Immature natural killer cell (primary cell): ENCODE data around the gene TBC1D5. TPM values are rescaled to one million over a fixed set of nuclear protein-coding genes. Genes with fewer than 3 reads are reported as not detected.
A peak's percentile ranks its signal among the peaks of the same experiment; 100 is the strongest.

Experiments used
- DNase-seq, 3 donors: peaks; one replicate each; pipeline ENCODE4 v3.0.0; 2022; ENCODE audit warnings: mixed read lengths in 1 of 3
- H3K27ac Mint-ChIP-seq, 6 donors: one replicate each; pipeline ENCODE4 v1.8.0; 2020; ENCODE audit warnings: mixed read lengths in 6 of 6, mild to moderate bottlenecking in 5 of 6, inconsistent platforms in 4 of 6, moderate library complexity in 3 of 6
- H3K27me3 Mint-ChIP-seq, 3 donors: one replicate each; pipeline ENCODE4 v1.8.0; 2020 to 2021; ENCODE audit warnings: low read depth in 3 of 3, mild to moderate bottlenecking in 3 of 3, mixed read lengths in 3 of 3, moderate library complexity in 3 of 3, inconsistent platforms in 1 of 3
- H3K36me3 Mint-ChIP-seq, 3 donors: one replicate each; pipeline ENCODE4 v1.8.0; 2020; ENCODE audit warnings: mixed read lengths in 3 of 3, inconsistent platforms in 2 of 3, mild to moderate bottlenecking in 2 of 3
- H3K4me1 Mint-ChIP-seq, 2 donors: one replicate each; pipeline ENCODE4 v1.8.0; 2020; ENCODE audit warnings: inconsistent platforms in 2 of 2, mild to moderate bottlenecking in 2 of 2, mixed read lengths in 2 of 2, moderate library complexity in 1 of 2
- H3K4me3 Mint-ChIP-seq, 5 donors: one replicate each; pipeline ENCODE4 v1.8.0; 2020; ENCODE audit warnings: mild to moderate bottlenecking in 5 of 5, mixed read lengths in 5 of 5, inconsistent platforms in 3 of 5, moderate library complexity in 3 of 5
- H3K9me3 Mint-ChIP-seq, 6 donors: one replicate each; pipeline ENCODE4 v1.8.0; 2020; ENCODE audit warnings: mild to moderate bottlenecking in 6 of 6, mixed read lengths in 6 of 6, inconsistent platforms in 4 of 6, moderate library complexity in 3 of 6
- polyA plus RNA-seq, 3 donors: library from polyadenylated mRNA; unstranded; fragments of 300-500 nt; fragmentation: Illumina TruSeq; gene quantifications; one replicate each; pipeline ENCODE4 v1.2.3, GENCODE V29; 2021

Gene TBC1D5
- polyA plus RNA-seq, 3 donors from 2014 or later: 20.5 to 49.2 (median 25.8) TPM

DNA sequence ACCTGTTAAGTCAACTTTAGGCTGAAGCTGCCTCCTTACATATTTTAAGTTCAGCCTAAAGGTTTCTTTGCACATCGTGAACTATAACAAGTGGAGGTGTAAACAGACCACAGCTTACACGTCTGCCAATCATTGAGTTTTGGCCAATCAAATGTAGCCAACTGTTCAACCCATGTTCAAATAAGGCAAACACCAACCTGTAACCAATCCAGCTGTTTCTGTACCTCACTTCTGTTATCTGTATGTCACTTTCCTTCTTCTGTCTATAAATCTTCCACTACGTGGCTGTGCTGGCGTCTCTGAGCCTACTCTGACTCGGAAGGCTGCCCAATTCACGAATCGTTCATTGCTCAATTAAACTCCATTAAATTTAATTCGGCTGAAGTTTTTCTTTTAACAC, 356.0 kb downstream of the TBC1D5 start:
- Mint-ChIP-seq H3K4me3 (no peak overlapping the region), H3K4me1 (no peaks in the 10 kb centered on the region), H3K36me3 (peaks cover 17 to 28% (median 21%) of the 10 kb centered on the region in 3 donors), H3K9me3 (no peaks in the 10 kb centered on the region), H3K27me3 (peaks cover 0 to 1% (median 0%) of the 10 kb centered on the region in 3 donors), H3K27ac (no peak overlapping the region)
- DNase-seq: no peak

DNA sequence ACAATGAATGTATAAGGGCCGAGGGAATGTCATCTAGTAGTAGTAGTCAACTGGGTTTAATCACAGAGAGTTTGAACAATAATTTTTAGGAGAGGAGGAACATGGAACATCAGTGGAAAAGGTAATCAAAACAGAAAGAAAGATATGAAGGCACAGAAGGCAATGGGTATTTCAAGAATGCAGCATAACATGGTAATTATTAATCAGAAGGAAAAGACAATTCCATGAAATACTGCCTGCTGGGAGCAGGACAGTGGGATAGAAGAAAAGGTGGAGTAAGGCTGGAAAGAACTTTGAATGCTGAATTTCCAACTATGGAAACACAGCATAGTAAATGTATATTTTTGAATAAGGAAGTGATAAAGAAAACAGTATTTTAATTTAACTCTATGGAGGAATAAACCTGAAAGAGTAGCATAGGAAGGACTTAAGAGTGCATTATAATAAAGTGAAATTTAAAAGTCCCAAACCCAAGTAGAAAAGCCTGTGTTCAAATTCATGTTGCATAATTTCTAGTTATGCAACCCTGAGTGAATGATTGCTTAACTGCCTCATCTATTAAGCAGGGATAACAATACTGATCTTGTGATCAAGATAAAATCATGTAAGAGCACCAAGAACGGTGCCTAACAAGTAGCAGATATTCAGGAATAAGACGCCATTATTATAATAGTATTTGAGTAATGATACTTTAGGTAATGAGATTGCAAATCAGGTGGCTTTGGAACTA, 357.7 kb downstream of the TBC1D5 start:
- Mint-ChIP-seq H3K9me3 (no peaks in the 10 kb centered on the region), H3K4me1 (no peaks in the 10 kb centered on the region), H3K27me3 (peaks cover 0 to 1% (median 1%) of the 10 kb centered on the region in 3 donors), H3K27ac (peak overlapping the region in 1 of 6 donors; percentile 7), H3K36me3 (peaks cover 9 to 21% (median 15%) of the 10 kb centered on the region in 3 donors), H3K4me3 (no peak overlapping the region)
- no peak for DNase-seq

- peaks cover 4 to 29% (median 10%) of the 10 kb centered on the region in 3 donors for H3K36me3 Mint-ChIP-seq
- peaks cover 0 to 7% of the 10 kb centered on the region in 2 donors for H3K4me1 Mint-ChIP-seq
- DNase-seq: no peak
- no peaks in the 10 kb centered on the region for H3K9me3 Mint-ChIP-seq
- H3K27ac Mint-ChIP-seq: no peak overlapping the region
- no peak overlapping the region for H3K4me3 Mint-ChIP-seq
- no peaks in the 10 kb centered on the region for H3K27me3 Mint-ChIP-seq
Observed at GRCh38 chr3:17373304-17373703, 369.1 kb downstream of the TBC1D5 start.

GRCh38 chr3:17372362-17373210, 369.8 kb downstream of the TBC1D5 start:
- peaks cover 0 to 7% of the 10 kb centered on the region in 2 donors for H3K4me1 Mint-ChIP-seq
- H3K4me3 Mint-ChIP-seq: no peak overlapping the region
- no peaks in the 10 kb centered on the region for H3K27me3 Mint-ChIP-seq
- H3K36me3 Mint-ChIP-seq: peaks cover 4 to 29% (median 10%) of the 10 kb centered on the region in 3 donors
- no peak for DNase-seq
- no peak overlapping the region for H3K27ac Mint-ChIP-seq
- H3K9me3 Mint-ChIP-seq: no peaks in the 10 kb centered on the region

- Mint-ChIP-seq H3K27ac (no peak overlapping the region), H3K4me1 (peaks cover 0 to 7% of the 10 kb centered on the region in 2 donors), H3K36me3 (peaks cover 4 to 27% (median 10%) of the 10 kb centered on the region in 3 donors), H3K9me3 (no peaks in the 10 kb centered on the region), H3K27me3 (no peaks in the 10 kb centered on the region), H3K4me3 (no peak overlapping the region)
- no peak for DNase-seq
Observed at GRCh38 chr3:17369973-17370372, 372.5 kb downstream of the TBC1D5 start.

- no peaks in the 10 kb centered on the region for H3K27me3 Mint-ChIP-seq
- DNase-seq: no peak
- no peaks in the 10 kb centered on the region for H3K9me3 Mint-ChIP-seq
- peaks cover 10 to 20% (median 10%) of the 10 kb centered on the region in 3 donors for H3K36me3 Mint-ChIP-seq
- H3K27ac Mint-ChIP-seq: no peak overlapping the region
- peaks cover 0 to 7% of the 10 kb centered on the region in 2 donors for H3K4me1 Mint-ChIP-seq
- H3K4me3 Mint-ChIP-seq: no peak overlapping the region
Observed at GRCh38 chr3:17367171-17367570, 375.3 kb downstream of the TBC1D5 start.

DNA sequence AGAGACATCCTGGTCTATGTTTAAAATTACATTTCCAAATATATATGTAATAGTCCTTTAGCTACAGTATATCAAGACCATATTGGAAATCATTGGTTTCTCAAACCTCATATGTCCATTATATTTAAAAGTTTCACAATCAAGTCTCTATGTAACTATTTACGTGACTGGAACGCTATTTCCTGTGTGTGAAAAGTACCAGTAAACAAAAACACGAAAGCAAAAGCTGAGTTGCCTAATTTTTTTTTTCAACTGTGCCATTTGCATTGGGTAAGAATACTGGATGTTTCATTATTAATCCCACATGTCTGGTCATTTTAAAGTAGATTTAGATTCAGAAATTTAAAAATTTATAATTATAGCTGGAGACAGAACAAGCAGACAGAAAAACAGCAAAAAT, 381.4 kb downstream of the TBC1D5 start:
- Mint-ChIP-seq H3K9me3 (no peaks in the 10 kb centered on the region), H3K4me3 (no peak overlapping the region), H3K27me3 (peaks cover 0 to 2% (median 0%) of the 10 kb centered on the region in 3 donors), H3K4me1 (peaks cover 3 to 5% of the 10 kb centered on the region in 2 donors), H3K27ac (no peak overlapping the region), H3K36me3 (peaks cover 0 to 7% (median 0%) of the 10 kb centered on the region in 3 donors)
- no peak for DNase-seq

GRCh38 chr3:17359911-17360310, 382.5 kb downstream of the TBC1D5 start:
- no peak overlapping the region for H3K27ac Mint-ChIP-seq
- peaks cover 0 to 2% (median 0%) of the 10 kb centered on the region in 3 donors for H3K27me3 Mint-ChIP-seq
- no peak for DNase-seq
- no peak overlapping the region for H3K4me3 Mint-ChIP-seq
- H3K9me3 Mint-ChIP-seq: no peaks in the 10 kb centered on the region
- H3K4me1 Mint-ChIP-seq: peaks cover 5 to 16% of the 10 kb centered on the region in 2 donors
- peaks cover 0 to 7% (median 3%) of the 10 kb centered on the region in 3 donors for H3K36me3 Mint-ChIP-seq

DNA sequence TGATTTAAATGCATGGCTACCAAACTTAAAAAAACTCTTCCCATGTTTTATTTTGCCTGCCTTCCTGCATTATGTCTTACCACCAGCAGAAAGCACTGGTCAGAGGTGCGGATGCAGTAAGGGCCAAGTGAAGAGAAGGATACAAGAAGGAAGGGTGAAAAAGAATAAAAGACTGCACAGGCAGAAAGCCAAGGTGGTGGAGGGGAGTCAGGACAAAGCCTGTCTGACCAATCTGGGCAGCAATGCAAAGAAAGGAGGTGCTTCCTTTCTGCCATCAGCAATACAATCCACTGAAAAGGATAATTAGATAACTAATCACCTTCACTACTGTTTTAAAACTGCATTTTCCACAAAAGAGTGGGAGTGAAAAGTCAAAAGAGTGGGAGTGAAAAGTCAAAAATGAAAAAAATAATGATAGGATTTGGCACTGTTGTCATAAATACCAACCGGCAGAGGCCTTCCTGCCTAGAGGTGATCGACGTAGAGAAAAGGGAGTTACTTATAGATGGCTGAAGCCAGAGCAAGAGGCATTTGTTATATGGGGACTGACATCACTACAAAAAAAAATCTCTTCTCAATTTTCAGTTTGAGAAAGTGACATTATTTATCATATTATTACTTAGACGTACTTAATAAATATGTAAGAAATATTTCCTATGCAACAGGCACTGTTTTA, 385.3 kb downstream of the TBC1D5 start:
- Mint-ChIP-seq H3K9me3 (no peaks in the 10 kb centered on the region), H3K27ac (no peak overlapping the region), H3K36me3 (peaks cover 0 to 6% (median 3%) of the 10 kb centered on the region in 3 donors), H3K4me1 (peaks cover 5 to 17% of the 10 kb centered on the region in 2 donors), H3K27me3 (peaks cover 0 to 4% (median 0%) of the 10 kb centered on the region in 3 donors), H3K4me3 (no peak overlapping the region)
- DNase-seq: no peak

- H3K27ac Mint-ChIP-seq: no peak overlapping the region
- no peaks in the 10 kb centered on the region for H3K9me3 Mint-ChIP-seq
- H3K4me3 Mint-ChIP-seq: no peak overlapping the region
Observed at GRCh38 chr3:17356585-17356984, 385.8 kb downstream of the TBC1D5 start.

DNA sequence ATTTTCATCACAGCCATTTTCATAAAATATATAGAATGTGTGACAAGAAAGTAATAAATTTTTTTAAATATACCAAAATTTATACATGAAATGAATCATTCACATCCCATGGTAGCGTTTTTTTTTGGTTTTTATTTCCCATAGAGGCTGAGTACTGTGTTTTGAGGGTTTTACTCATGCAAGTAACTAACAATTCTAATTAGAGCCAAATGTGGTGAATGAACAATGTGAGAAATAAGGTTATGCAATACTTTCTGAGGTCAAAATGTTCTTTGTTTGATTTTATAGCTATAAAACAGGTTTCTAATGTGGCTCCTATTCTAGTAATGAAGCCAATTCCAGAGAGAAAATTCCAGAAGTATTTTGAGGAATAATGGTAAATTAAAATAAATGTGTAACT, 386.8 kb downstream of the TBC1D5 start:
- peaks cover 5 to 17% of the 10 kb centered on the region in 2 donors for H3K4me1 Mint-ChIP-seq
- H3K9me3 Mint-ChIP-seq: no peaks in the 10 kb centered on the region
- no peak overlapping the region for H3K4me3 Mint-ChIP-seq
- DNase-seq: no peak
- no peak overlapping the region for H3K27ac Mint-ChIP-seq
- peaks cover 0 to 11% (median 4%) of the 10 kb centered on the region in 3 donors for H3K36me3 Mint-ChIP-seq
- peaks cover 0 to 7% (median 0%) of the 10 kb centered on the region in 3 donors for H3K27me3 Mint-ChIP-seq

More at GRCh38 chr3:17356585-17356984, 385.8 kb downstream of the TBC1D5 start:
- peaks cover 0 to 7% (median 0%) of the 10 kb centered on the region in 3 donors for H3K27me3 Mint-ChIP-seq
- no peak for DNase-seq
- peaks cover 0 to 7% (median 4%) of the 10 kb centered on the region in 3 donors for H3K36me3 Mint-ChIP-seq
- peaks cover 5 to 17% of the 10 kb centered on the region in 2 donors for H3K4me1 Mint-ChIP-seq

GRCh38 chr3:17354341-17354740, 388.1 kb downstream of the TBC1D5 start:
- no peak for DNase-seq
- Mint-ChIP-seq H3K36me3 (peaks cover 0 to 11% (median 4%) of the 10 kb centered on the region in 3 donors), H3K4me1 (peaks cover 5 to 17% of the 10 kb centered on the region in 2 donors), H3K9me3 (no peaks in the 10 kb centered on the region), H3K27ac (no peak overlapping the region), H3K27me3 (peaks cover 0 to 5% (median 0%) of the 10 kb centered on the region in 3 donors), H3K4me3 (no peak overlapping the region)

- Mint-ChIP-seq H3K9me3 (no peaks in the 10 kb centered on the region), H3K27me3 (peaks cover 0 to 5% (median 0%) of the 10 kb centered on the region in 3 donors), H3K4me1 (peaks cover 7 to 24% of the 10 kb centered on the region in 2 donors), H3K27ac (no peak overlapping the region), H3K4me3 (no peak overlapping the region), H3K36me3 (peaks cover 0 to 11% (median 4%) of the 10 kb centered on the region in 3 donors)
- no peak for DNase-seq
Observed at GRCh38 chr3:17352620-17353019, 389.8 kb downstream of the TBC1D5 start.
